Erythroblast (primary cell): ENCODE measurements around the gene ZNF133.

ENCODE experiments used
- GATA1 ChIP-seq: IDR thresholded peaks from 2 replicates; pipeline ENCODE4 v1.6.1; 2011; ENCODE audit warnings: low read depth, mild to moderate bottlenecking, control low read depth, low read length, moderate library complexity
- POLR2A ChIP-seq: IDR thresholded peaks from 2 replicates; pipeline ENCODE4 v1.6.1; 2011; ENCODE audit warnings: mild to moderate bottlenecking, low read length

- no peak for TF ChIP-seq POLR2A
- no peak for TF ChIP-seq GATA1
Measured at GRCh38 chr20:18273738-18274137, 14.6 kb upstream of the ZNF133 start.
